8988T (cell line): ENCODE measurements around the gene KDM1B.
"Not testable (repeated sequence)": the region's sequence is repeated elsewhere in the genome, so short reads cannot be mapped to it uniquely, and the experiment has no call there.

Source experiments
- DNase-seq: peaks from one replicate; pipeline ENCODE4 v3.0.0; 2011

Gene KDM1B

DNA sequence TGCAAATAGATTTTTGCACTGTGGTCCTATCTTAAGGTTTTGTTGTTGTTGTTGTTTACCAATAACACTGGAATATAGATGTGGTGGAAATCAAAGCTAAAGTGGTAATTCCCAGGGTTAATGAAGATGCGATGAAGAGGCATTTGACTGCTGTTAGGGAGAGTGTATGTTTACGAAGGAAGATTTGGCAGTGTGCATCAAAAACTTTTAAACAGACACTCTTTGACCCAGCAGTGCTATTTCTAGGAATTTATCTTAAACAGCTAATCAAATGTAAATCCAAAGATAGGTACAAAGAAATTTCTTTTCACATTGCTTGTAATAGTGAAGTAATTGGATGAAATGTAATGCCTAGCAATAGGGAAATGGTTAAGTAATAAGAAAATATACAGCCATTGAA, 34.0 kb downstream of the KDM1B start:
- no peak for DNase-seq

DNA sequence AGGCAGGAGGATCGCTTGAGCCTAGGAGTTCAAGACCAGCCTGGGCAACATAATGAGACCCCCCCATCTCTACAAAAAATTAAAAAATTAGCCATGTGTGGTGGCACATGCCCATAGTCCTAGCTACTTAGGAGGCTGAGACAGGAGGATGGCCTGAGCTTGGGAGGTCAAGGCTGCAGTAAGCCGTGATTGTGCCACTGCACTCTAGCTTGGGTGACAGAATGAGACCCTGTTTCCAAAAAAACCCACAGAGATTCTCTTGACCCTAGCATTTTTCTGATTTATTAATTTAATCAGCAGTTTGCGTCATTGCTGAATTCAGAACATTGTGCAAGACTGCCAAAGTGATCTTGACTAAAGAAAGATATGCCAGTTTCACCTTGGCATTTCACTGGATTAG, 36.8 kb downstream of the KDM1B start:
- DNase-seq = no peak

DNA sequence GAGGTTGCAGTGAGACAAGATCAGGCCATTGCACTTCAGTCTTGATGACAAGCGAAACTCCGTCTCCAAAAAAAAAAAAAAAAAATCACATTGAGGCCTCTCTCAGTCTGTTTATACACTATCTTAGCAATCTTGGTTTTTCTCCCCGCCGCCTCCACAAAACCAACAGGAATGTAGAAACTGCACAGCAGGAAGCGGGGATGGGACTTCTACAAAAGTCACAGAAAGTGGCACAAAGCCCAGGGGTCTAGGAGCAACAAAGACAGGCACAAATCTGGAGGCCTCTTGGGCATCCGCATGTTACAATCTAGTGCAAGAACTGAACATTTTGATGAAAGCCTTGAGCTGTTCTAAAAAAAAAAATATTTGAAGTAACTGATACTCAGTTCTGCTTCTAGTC, 48.6 kb downstream of the KDM1B start:
- DNase-seq = no peak

DNA sequence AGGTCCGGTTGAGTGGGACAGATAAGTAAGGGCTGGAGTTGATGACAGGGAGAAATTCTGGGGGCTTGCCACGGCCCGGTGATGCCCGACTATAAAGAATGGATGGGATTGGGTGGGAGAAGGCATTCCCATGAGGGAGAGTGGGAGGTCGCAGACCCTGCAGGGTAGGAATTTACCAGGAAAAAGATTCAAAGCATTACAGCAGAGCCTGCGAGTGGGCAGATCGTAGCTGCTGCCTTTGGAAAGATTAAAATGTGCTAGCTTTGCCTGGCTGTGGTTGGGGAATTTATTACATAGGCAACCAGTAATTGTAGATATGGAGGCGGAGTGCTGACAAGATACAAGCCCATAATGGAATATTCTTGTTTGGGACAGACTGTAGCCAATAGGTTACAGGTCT, 49.5 kb downstream of the KDM1B start:
- no peak for DNase-seq

DNA sequence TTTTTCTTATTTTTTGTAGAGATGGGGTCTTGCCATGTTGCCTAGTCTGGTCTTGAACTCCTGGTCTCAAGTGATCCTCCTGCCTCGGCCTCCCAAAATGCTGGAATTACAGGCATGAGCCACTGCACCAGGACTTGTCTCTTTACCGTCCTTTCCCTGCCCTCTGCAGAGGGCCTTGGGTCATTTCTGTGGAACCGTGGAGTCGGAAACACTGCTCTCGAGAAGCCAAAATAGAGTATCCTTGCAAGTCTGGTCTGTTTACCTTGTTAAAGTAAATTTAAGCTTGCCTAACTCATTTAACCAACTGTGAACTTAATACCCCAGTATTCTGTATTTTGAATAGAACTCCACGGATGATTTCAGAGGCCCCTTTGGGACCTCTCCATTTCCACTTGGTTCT, 51.4 kb downstream of the KDM1B start:
- no peak for DNase-seq

DNA sequence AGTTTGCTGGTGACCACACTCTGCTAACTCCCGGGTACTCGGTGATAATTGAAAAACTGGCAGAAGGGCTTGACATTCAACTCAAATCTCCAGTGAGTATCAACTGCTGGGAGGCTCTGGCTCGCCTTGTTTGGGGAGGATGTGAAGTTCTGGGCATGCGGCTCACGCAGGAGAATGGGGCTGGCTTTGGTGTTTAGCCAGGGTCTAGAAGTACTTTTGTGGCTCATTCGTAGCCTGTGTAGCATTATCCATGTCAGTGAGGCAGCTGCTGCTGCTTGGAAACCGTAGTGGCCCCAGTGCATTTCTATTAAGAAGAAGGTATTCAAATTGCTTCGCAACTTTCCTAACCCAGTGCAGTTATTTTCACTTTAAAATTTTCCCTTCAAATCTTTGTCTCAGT, 52.2 kb downstream of the KDM1B start:
- no peak for DNase-seq

DNA sequence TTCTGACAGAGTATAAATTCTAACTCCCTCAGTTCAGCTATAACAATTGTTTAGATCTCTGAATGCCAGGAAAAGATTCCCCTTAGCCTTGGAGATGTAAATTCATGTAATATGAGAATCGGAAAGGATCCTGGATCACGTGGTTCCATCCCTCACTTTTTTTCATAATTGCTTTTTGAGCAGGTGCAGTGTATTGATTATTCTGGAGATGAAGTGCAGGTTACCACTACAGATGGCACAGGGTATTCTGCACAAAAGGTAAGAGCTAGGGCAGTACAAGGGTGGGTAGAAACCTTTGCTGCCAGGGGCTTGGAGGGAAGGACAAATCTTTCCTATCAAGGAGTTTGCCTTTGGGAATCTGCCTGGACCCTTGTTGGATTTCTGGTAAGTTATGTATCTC, 52.7 kb downstream of the KDM1B start:
- no peak for DNase-seq

DNA sequence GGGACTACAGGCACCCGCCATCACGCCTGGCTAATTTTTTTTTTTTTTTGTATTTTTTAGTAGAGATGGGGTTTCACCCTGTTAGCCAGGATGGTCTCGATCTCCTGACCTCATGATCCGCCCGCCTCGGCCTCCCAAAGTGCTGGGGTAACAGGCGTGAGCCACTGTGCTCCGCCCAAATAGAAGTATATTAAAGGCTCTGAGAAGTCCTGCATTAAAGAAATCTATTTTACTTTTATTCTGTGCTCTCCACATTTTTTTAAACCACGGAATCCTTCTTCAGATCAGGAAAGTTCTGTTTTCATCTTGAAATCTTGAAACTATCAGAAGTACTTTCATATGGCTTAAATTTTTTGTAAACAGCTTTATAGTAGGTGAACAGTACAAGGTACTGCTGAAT, 53.6 kb downstream of the KDM1B start:
- DNase-seq = not testable (repeated sequence)

DNA sequence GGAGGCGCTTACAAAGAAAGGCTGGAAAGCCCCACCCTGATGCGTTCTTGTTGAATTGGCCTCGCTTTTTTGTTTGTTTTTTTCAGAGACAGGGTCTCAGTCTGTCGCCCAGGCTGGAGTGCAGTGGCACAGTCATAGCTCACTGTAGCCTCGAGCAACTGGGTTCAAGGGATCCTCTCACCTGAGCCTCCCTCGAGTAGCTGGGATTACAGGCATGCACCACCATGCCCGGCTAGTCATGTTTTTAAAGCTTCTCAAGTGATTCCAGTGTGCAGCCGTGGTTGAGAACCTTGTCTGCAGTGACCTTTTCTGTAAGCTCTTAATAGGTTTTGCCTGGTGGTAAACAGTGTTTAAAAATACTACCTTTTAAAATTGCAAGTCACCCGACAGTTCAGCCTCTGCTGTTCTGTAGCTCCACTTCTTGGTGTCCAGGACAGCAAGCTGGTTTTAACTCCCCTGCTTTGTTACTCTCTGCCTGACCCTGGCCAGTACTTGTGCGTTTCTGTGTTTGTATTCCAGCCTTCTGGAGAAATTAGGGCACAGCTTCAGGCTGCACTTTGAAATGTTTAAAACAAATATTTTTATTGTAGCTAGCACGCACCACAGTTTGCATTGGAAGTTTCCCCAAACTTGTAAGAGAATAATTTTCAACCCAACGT, 54.4 kb downstream of the KDM1B start:
- DNase-seq = no peak

DNA sequence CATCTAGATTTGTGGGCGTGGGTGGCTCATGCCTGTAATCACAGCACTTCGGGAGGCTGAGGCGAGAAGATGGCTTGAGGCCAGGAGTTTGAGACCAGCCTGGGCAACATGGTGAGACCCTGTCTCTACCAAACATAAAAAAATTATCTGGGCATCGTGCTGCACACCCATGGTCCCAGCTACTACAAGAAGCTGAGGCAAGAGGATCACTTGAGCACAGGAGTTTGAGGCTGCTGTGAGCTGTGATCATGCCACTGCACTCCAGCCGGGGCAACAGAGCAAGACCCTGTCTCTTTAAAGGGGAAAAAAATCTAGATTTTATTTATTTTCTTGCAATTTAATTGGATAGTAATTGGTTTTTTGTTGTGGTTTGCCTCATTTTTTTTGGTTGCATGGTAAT, 55.5 kb downstream of the KDM1B start:
- no peak for DNase-seq

DNA sequence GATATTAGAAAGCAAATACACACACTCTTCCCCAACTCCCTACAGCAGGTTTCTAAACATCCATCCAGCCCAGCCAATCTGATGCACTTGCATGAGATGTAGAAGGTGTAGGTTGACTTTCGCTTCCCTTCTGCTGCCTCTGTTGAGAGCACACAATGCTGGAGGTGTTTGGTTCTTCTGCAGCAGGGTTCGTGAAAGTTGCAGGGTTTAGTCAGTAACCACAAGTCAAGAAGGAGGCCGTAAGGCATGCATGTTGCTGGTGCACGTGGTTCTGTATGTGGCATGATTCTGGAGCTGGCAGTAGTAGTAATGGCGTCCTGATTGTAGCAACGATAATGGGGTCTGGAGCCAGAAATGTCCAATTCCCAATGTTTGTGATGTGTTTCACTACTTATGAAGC, 56.1 kb downstream of the KDM1B start:
- no peak for DNase-seq

DNA sequence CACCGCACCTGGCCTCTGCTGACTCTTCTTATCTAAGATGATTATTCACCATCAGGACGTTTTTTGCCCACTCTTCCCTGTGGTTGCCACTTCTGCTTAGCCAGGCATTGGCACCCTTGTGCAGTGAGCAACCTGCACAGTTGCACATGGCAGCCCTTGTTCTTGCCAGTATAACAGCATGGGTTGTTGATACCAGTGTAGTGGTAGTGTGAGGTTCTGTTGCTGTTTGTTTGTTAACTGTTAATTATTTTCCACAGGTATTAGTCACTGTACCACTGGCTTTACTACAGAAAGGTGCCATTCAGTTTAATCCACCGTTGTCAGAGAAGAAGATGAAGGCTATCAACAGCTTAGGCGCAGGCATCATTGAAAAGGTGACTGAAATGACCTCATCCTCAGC, 57.0 kb downstream of the KDM1B start:
- DNase-seq = no peak

DNA sequence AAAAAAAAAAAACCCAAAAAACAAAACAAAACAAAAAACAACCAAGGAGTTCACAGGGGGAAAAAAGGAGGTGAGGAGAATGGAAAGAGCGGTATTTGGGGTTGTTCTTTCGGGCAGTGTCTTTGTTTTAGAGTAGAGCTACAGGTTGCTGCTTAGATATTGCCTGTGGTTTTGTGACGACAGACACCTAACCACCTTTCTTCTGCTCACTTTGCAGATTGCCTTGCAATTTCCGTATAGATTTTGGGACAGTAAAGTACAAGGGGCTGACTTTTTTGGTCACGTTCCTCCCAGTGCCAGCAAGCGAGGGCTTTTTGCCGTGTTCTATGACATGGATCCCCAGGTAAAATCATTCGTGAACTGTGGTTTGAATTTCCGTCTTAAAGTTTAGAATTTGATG, 58.2 kb downstream of the KDM1B start:
- no peak for DNase-seq

DNA sequence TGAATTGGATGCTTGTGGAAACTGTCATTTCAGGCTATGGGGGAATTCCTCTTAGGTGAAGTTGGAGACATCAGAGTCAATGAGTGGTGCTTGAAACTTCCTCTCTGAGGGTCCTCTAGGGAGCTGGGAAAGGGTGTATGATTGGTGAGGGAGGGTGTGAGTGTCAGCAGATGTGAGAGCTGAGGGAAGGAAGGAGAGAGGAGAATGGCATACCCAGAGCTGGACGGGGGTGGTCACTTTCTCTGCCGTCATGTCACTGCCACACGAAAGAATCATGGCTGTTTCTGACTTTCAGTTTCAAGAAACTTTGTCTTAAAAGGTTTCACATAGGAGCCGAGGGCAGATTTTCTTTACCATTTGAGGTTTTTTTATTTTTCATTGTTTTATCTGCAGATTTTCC, 58.8 kb downstream of the KDM1B start:
- DNase-seq = no peak

DNA sequence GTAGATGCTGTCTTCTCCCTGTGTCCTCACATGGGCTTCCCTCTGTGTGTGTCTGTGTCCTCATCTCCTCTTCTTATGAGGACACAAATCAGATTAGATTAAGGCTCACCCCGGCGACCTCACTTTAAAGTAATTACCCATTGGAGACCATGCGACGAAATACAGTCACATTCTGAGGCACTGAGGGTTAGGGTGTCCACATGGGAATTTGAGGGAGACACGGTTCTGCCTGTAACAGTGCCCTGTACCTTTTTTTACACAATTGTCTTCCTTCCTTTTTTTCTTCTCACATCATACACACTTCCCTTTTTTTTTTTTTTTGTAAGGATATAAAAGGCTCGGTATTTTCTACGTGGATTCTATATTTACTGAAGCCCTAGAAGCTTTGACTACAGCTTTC, 60.2 kb downstream of the KDM1B start:
- DNase-seq = no peak

DNA sequence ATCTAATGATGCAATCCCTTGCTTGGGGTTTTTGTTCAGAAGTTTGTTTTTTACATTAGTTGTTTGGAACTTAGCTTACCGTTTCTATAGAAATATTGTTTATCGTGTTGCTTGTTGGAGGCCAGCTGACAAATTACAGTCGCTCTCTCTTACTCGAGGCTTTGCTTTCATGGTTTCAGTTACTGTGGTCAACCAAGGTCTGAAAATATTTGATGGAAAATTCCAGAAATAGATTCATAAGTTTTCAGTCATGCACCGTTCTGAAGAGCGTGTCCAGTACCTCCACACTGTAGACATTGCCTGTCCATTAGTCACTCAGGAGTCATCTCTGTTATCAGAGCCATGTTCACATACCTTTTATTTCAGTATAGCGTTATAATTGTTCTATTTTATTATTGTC, 61.2 kb downstream of the KDM1B start:
- peak; percentile 26 for DNase-seq

DNA sequence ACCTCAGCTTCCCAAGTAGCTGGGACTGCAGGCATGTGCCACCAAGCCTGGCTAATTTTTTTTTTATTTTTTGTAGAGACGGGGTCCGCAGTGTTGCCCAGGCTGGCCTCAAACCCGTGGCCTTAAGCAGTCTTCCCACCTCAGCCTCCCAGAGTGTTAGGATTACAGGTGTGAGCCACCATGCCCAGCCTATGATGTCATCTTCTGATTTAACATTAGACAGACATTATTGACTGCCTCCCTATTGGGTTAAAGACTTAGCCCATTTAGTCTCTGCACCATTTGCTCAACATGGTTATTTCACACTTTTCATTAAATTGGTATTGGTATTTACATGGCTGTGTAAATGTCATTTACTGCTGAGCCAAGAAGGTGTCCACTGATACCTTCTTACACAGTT, 63.0 kb downstream of the KDM1B start:
- no peak for DNase-seq

DNA sequence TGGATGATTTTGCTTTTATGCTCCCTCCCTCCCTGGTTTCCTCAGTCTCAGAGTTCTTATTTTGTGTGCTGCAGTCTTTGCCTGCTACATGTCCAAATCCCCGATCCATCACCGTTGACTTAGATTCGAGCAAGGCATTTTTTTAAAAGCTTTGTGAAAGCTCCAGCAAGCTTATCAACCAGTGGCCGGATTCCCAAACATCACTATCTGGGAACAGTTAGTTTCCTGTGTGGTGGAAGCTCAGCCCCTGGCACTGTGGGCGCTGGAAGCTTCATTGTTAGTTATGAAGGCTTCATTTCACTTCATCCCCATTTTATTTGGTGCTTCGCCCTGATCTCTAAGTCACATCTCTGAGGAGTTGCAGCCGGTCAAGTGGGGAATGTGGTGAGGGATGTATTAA, 64.4 kb downstream of the KDM1B start:
- DNase-seq = no peak

DNA sequence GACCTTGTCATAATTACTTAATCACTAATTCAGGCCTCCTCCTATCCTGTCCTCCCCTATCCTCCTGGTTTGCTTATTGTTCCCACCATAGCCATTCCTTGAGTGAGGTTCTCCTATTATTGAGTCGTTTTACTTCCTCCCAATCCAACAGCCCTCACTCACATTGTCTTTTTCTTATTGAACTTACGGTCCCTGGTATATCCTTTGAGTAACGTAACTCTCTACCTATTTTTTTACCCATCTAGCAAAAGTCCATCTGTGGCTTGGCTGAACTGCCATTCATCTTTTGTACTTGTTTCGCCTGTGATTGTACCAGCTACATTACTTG, 66.0 kb downstream of the KDM1B start:
- no peak for DNase-seq

DNA sequence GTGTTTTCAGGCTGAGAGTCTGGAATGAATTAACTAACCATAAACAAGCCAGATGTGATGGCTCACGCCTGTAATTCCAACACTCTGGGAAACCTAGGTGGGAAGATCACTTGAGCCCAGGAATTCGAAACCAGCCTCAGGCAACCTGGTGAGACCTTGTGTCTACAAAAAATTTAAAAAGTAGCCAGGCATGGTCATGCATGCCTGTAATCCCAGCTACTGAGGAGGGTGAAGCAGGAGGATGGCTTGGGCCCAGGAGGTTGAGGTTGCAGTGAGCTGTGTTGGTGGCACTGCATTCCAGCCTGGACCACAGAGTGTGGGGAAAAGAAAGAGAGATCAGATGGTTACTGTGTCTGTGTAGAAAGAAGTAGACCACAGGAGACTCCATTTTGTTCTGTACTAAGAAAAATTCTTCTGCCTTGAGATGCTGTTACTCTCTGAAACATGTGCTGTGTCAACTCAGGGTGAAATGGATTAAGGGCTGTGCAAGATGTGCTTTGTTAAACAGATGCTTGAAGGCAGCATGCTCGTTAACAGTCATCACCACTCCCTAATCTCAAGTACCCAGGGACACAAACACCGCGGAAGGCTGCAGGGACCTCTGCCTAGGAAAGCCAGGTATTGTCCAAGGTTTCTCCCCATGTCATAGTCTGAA, 71.4 kb downstream of the KDM1B start:
- DNase-seq = not testable (repeated sequence)

DNA sequence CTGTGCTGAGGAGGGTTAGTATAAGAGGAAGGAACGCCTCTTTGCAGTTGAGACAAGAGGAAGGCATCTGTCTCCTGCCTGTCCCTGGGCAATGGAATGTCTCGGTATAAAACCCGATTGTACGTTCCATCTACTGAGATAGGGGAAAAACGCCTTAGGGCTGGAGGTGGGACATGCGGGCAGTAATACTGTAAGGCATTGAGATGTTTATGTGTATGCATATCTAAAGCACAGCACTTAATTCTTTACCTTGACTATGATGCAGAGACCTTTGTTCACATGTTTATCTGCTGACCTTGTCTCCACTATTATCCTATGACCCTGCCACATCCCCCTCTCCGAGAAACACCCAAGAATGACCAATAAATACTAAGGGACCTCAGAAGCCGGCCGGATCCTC, 71.9 kb downstream of the KDM1B start:
- DNase-seq = not testable (repeated sequence)

DNA sequence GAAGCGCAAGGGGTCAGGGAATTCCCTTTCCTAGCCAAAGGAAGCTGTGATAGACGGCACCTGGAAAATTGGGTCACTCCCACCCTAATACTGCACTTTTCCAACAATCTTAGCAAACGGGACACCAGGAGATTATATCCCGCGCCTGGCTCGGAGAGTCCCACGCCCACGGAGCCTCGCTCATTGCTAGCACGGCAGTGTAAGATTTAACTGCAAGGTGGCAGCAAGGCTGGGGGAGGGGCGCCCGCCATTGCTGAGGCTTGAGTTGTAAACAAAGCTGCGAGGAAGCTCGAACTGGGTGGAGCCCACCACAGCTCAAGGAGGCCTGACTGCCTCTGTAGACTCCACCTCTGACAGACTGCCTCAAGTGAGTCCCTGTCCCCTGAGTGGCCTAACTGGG, 73.4 kb downstream of the KDM1B start:
- DNase-seq = not testable (repeated sequence)

DNA sequence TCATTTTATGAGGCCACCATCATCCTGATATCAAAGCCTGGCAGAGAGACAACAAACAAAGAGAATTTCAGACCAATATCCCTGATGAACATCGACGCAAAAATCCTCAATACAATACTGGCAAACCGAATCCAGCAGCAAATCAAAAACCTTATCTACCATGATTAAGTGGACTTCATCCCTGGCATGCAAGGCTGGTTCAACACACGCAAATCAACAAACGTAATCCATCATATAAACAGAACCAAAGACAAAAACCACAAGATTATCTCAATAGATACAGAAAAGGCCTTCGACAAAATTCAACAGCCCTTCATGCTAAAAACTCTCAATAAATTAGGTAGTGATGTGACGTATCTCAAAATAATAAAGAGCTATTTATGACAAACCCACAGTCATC, 76.6 kb downstream of the KDM1B start:
- not testable (repeated sequence) for DNase-seq

DNA sequence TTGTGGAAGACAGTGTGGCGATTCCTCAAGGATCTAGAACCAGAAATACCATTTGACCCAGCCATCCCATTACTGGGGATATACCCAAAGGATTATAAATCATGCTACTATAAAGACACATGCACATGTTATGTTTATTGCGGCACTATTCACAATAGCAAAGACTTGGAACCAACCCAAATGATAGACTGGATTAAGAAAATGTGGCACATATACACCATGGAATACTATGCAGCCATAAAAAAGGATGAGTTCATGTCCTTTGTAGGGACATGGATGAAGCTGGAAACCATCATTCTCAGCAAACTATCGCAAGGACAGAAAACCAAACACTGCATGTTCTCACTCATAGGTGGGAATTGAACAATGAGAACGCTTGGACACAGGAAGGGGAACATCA, 78.5 kb downstream of the KDM1B start:
- not testable (repeated sequence) for DNase-seq

DNA sequence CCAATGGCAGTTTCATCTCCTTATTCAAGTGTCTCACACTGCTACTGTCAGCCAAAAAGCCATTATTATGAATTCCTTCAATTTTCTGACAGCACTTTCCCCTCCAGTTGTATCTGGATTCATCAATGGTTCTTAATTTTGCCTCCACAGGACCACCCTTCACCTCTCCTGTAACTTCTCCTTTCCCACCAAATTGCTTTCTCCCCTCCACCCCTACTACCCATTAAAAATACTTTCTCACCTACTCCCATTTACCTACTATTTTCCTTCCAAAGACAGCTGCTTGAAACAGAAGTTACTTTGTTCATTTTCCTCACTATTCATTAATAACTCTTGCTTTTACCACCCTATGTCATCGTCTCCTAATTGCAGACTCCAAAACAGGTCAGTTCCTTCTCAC, 79.3 kb downstream of the KDM1B start:
- DNase-seq = no peak
